Liver (tissue), 9 donors: Measurements from ENCODE around the gene P2RX5. TPM values are rescaled to one million over a fixed set of nuclear protein-coding genes. Genes with fewer than 3 reads are reported as not detected.

Source experiments
- DNase-seq: peaks from one replicate; pipeline ENCODE4 v3.0.0-alpha.2; 2017; ENCODE audit warnings: low spot score
- H3K27ac ChIP-seq, 2 donors: one replicate each; pipeline ENCODE4 v1.7.0; 2013; ENCODE audit warnings: inconsistent platforms in 2 of 2, low read length in 2 of 2, control low read depth in 1 of 2, low read depth in 1 of 2, mild to moderate bottlenecking in 1 of 2
- H3K27me3 ChIP-seq, 4 donors: one replicate each; pipeline versions ENCODE4 v1.6.1 to v1.7.0; 2013; ENCODE audit warnings: low read length in 3 of 4, inconsistent platforms in 1 of 4, mild to moderate bottlenecking in 1 of 4, moderate library complexity in 1 of 4; ENCODE audit not compliant: control insufficient read depth in 4 of 4, insufficient read depth in 4 of 4
- H3K36me3 ChIP-seq, 4 donors: one replicate each; pipeline versions ENCODE4 v1.6.1 to v1.7.0; 2013; ENCODE audit warnings: low read length in 3 of 4, mild to moderate bottlenecking in 3 of 4, low read depth in 1 of 4, moderate library complexity in 1 of 4; ENCODE audit not compliant: control insufficient read depth in 4 of 4, insufficient read depth in 3 of 4
- H3K4me1 ChIP-seq, 4 donors: one replicate each; pipeline versions ENCODE4 v1.6.1 to v1.7.0; 2013; ENCODE audit warnings: low read length in 3 of 4, mild to moderate bottlenecking in 3 of 4, moderate library complexity in 1 of 4; ENCODE audit not compliant: control insufficient read depth in 4 of 4, insufficient read depth in 4 of 4
- H3K4me3 ChIP-seq, 3 donors: one replicate each; pipeline versions ENCODE4 v1.6.1 to v1.7.0; 2013; ENCODE audit warnings: low read length in 3 of 3, control low read depth in 1 of 3, low read depth in 1 of 3, mild to moderate bottlenecking in 1 of 3
- H3K9ac ChIP-seq, 2 donors: one replicate each; pipeline ENCODE4 v1.7.0; 2013; ENCODE audit warnings: low read length in 2 of 2, mild to moderate bottlenecking in 2 of 2, moderate library complexity in 2 of 2, control low read depth in 1 of 2, low read depth in 1 of 2
- H3K9me3 ChIP-seq, 4 donors: one replicate each; pipeline versions ENCODE4 v1.6.1 to v1.7.0; 2013; ENCODE audit warnings: low read length in 3 of 4; ENCODE audit not compliant: control insufficient read depth in 4 of 4
- EGR1 ChIP-seq, 2 donors: IDR thresholded peaks; 2 replicates each; pipeline ENCODE4 v1.6.1; 2016 to 2018; ENCODE audit warnings: antibody characterized with exemption in 2 of 2, low read depth in 2 of 2
- FOXA1 ChIP-seq: IDR thresholded peaks from 2 replicates; pipeline ENCODE4 v1.6.1; 2016; ENCODE audit warnings: antibody characterized with exemption
- FOXA2 ChIP-seq: IDR thresholded peaks from 2 replicates; pipeline ENCODE4 v1.6.1; 2016; ENCODE audit warnings: antibody characterized with exemption
- GABPA ChIP-seq, 2 donors: IDR thresholded peaks in 1 of 2; conservative IDR thresholded peaks in 1 of 2; 2 replicates each; pipeline ENCODE4 v1.6.1; 2016; ENCODE audit warnings: antibody characterized with exemption in 2 of 2, mild to moderate bottlenecking in 1 of 2, moderate library complexity in 1 of 2
- HNF4A ChIP-seq, 2 donors: conservative IDR thresholded peaks; 2 replicates each; pipeline ENCODE4 v1.6.1; 2016; ENCODE audit warnings: antibody characterized with exemption in 2 of 2, mild to moderate bottlenecking in 2 of 2
- HNF4G ChIP-seq: IDR thresholded peaks from 2 replicates; pipeline ENCODE4 v1.6.1; 2016; ENCODE audit warnings: antibody characterized with exemption
- JUND ChIP-seq, 2 donors: IDR thresholded peaks; 2 replicates each; pipeline ENCODE4 v1.6.1; 2016; ENCODE audit warnings: antibody characterized with exemption in 2 of 2
- NR2F2 ChIP-seq: IDR thresholded peaks from 2 replicates; pipeline ENCODE4 v1.6.1; 2016; ENCODE audit warnings: antibody characterized with exemption
- RAD21 ChIP-seq, 2 donors: IDR thresholded peaks; 2 replicates each; pipeline ENCODE4 v1.6.1; 2016; ENCODE audit warnings: antibody characterized with exemption in 2 of 2, mild to moderate bottlenecking in 2 of 2
- RXRA ChIP-seq, 2 donors: IDR thresholded peaks; 2 replicates each; pipeline ENCODE4 v1.6.1; 2017 to 2018; ENCODE audit warnings: antibody characterized with exemption in 2 of 2, mild to moderate bottlenecking in 1 of 2
- SP1 ChIP-seq: IDR thresholded peaks from 2 replicates; pipeline ENCODE4 v1.6.1; 2018; ENCODE audit warnings: antibody characterized with exemption, mild to moderate bottlenecking
- TAF1 ChIP-seq: conservative IDR thresholded peaks from 2 replicates; pipeline ENCODE4 v1.6.1; 2016; ENCODE audit warnings: antibody characterized with exemption, mild to moderate bottlenecking
- YY1 ChIP-seq: IDR thresholded peaks from 2 replicates; pipeline ENCODE4 v1.6.1; 2016; ENCODE audit warnings: antibody characterized with exemption, mild to moderate bottlenecking
- WGBS: extraction: QIAGEN DNeasy Blood & Tissue Kit; methylation state at CpG from one replicate; pipeline ENCODE4 v1.1.7; 2013; 5-methylcytosine and 5-hydroxymethylcytosine counted together
- polyA plus RNA-seq, 2 donors: library from polyadenylated mRNA; stranded (reverse) in 1 of 2; unstranded in 1 of 2; fragments of 200-250 nt in 1 of 2; fragments of >200 nt in 1 of 2; fragmentation: Nextera tagmentation in 1 of 2; extraction: Ambion mirVana in 1 of 2; gene quantifications; one replicate each; pipeline versions ENCODE4 v1.2.1 to v1.2.3, GENCODE V29; 2013 to 2015
- total RNA-seq, 2 donors: library from RNA; depleted of rRNA; stranded (reverse); fragments of >200 nt; gene quantifications; one replicate each; pipeline ENCODE4 v1.2.3, GENCODE V29; 2014
- TF ChIP-seq, protein P1 (sequence below): IDR thresholded peaks from 2 replicates; pipeline ENCODE4 v1.6.1; 2016; ENCODE audit warnings: antibody characterized with exemption, mild to moderate bottlenecking
- TF ChIP-seq, protein P2 (sequence below): fragments of 150-350 bp; IDR thresholded peaks from 2 replicates; pipeline ENCODE4 v1.5.1; 2017; ENCODE audit warnings: improper control_type of control experiment, low read depth, low read length; ENCODE audit not compliant: missing input control
- TF ChIP-seq, protein P3 (sequence below): IDR thresholded peaks from 2 replicates; pipeline ENCODE4 v1.6.1; 2016; ENCODE audit warnings: antibody characterized with exemption
- TF ChIP-seq, protein P4 (sequence below): IDR thresholded peaks from 2 replicates; pipeline ENCODE4 v1.6.1; 2016; ENCODE audit warnings: antibody characterized with exemption
- TF ChIP-seq, protein P5 (sequence below): IDR thresholded peaks from 2 replicates; pipeline ENCODE4 v1.6.1; 2016; ENCODE audit warnings: antibody characterized with exemption
- donor health status: healthy.
- donor health status: healthy.
- donor health status: healthy.
- donor health status: healthy.
- donor health status: healthy.

The P2RX5 gene
- total and polyA plus RNA-seq, 4 donors, result 0.31 to 1.8 (median 1.1) TPM

DNA sequence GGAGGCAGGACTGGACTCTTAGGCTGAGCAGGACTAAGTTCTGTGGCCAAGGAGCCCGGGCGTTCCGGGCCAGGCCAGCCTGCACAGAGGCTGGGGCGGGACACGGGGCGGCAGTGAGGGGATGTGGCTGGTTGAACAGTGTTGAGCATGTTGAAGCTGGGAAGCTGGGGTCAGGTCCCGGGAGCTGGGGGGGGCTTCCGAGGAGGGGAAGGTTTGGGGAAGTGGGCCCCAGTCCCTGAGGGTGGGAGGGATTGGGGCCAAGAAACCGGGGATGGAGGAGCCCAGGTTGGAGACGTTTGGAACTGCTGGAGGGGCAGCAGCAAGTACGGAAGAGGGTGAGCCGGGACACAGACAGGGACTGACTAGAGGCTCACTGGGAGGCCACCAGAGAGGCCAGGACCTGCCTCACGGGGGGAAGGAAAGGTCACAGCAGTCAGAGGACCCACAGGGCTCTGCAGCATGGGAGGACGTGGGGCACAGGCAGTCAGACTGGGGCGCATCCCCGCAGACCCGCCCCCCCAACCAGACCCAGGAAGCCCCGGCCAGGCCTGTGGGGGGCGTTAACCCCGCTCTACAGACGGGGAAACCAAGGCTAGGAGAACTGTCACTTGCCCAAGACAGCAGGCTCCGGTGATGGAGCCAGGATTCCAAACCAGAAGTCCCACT, 37.0 kb downstream of the P2RX5 start:
- Histone ChIP-seq H3K9ac (no peak overlapping the region), H3K4me3 (no peak overlapping the region), H3K27me3 (no peaks in the 10 kb centered on the region), H3K27ac (no peak overlapping the region), H3K4me1 (peaks cover 6 to 25% (median 7%) of the 10 kb centered on the region in 4 donors), H3K36me3 (peaks cover 0 to 13% (median 2%) of the 10 kb centered on the region in 4 donors), H3K9me3 (no peaks in the 10 kb centered on the region)
- 83% methylated on average over 22 of the region's 22 CpGs for WGBS
- TF ChIP-seq NR2F2, result no peak
- TF ChIP-seq, protein P1, sequence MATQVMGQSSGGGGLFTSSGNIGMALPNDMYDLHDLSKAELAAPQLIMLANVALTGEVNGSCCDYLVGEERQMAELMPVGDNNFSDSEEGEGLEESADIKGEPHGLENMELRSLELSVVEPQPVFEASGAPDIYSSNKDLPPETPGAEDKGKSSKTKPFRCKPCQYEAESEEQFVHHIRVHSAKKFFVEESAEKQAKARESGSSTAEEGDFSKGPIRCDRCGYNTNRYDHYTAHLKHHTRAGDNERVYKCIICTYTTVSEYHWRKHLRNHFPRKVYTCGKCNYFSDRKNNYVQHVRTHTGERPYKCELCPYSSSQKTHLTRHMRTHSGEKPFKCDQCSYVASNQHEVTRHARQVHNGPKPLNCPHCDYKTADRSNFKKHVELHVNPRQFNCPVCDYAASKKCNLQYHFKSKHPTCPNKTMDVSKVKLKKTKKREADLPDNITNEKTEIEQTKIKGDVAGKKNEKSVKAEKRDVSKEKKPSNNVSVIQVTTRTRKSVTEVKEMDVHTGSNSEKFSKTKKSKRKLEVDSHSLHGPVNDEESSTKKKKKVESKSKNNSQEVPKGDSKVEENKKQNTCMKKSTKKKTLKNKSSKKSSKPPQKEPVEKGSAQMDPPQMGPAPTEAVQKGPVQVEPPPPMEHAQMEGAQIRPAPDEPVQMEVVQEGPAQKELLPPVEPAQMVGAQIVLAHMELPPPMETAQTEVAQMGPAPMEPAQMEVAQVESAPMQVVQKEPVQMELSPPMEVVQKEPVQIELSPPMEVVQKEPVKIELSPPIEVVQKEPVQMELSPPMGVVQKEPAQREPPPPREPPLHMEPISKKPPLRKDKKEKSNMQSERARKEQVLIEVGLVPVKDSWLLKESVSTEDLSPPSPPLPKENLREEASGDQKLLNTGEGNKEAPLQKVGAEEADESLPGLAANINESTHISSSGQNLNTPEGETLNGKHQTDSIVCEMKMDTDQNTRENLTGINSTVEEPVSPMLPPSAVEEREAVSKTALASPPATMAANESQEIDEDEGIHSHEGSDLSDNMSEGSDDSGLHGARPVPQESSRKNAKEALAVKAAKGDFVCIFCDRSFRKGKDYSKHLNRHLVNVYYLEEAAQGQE, result no peak
- no peak for TF ChIP-seq HNF4A (conservative IDR thresholded peaks at IDR 0.05)
- no peak for TF ChIP-seq HNF4G
- no peak for TF ChIP-seq RAD21 (IDR thresholded peaks at IDR 0.05)
- no peak for TF ChIP-seq YY1
- TF ChIP-seq, protein P2, sequence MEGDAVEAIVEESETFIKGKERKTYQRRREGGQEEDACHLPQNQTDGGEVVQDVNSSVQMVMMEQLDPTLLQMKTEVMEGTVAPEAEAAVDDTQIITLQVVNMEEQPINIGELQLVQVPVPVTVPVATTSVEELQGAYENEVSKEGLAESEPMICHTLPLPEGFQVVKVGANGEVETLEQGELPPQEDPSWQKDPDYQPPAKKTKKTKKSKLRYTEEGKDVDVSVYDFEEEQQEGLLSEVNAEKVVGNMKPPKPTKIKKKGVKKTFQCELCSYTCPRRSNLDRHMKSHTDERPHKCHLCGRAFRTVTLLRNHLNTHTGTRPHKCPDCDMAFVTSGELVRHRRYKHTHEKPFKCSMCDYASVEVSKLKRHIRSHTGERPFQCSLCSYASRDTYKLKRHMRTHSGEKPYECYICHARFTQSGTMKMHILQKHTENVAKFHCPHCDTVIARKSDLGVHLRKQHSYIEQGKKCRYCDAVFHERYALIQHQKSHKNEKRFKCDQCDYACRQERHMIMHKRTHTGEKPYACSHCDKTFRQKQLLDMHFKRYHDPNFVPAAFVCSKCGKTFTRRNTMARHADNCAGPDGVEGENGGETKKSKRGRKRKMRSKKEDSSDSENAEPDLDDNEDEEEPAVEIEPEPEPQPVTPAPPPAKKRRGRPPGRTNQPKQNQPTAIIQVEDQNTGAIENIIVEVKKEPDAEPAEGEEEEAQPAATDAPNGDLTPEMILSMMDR, result no peak
- TF ChIP-seq RXRA (IDR thresholded peaks at IDR 0.05), result no peak
- TF ChIP-seq, protein P3, sequence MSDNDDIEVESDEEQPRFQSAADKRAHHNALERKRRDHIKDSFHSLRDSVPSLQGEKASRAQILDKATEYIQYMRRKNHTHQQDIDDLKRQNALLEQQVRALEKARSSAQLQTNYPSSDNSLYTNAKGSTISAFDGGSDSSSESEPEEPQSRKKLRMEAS, result no peak
- no peak for TF ChIP-seq FOXA2
- TF ChIP-seq, protein P4, sequence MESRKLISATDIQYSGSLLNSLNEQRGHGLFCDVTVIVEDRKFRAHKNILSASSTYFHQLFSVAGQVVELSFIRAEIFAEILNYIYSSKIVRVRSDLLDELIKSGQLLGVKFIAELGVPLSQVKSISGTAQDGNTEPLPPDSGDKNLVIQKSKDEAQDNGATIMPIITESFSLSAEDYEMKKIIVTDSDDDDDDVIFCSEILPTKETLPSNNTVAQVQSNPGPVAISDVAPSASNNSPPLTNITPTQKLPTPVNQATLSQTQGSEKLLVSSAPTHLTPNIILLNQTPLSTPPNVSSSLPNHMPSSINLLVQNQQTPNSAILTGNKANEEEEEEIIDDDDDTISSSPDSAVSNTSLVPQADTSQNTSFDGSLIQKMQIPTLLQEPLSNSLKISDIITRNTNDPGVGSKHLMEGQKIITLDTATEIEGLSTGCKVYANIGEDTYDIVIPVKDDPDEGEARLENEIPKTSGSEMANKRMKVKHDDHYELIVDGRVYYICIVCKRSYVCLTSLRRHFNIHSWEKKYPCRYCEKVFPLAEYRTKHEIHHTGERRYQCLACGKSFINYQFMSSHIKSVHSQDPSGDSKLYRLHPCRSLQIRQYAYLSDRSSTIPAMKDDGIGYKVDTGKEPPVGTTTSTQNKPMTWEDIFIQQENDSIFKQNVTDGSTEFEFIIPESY, result no peak
- no peak for TF ChIP-seq FOXA1
- TF ChIP-seq SP1, result no peak
- TF ChIP-seq, protein P5, sequence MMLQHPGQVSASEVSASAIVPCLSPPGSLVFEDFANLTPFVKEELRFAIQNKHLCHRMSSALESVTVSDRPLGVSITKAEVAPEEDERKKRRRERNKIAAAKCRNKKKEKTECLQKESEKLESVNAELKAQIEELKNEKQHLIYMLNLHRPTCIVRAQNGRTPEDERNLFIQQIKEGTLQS, result no peak
- TF ChIP-seq JUND (IDR thresholded peaks at IDR 0.05), result no peak
- no peak for TF ChIP-seq GABPA (IDR thresholded peaks at IDR 0.05 in 1 of 2, conservative IDR thresholded peaks at IDR 0.05 in 1 of 2)
- TF ChIP-seq TAF1, result no peak
- no peak for TF ChIP-seq EGR1 (IDR thresholded peaks at IDR 0.05; ENCODE audit: low read depth in 2 of 2)
- no peak for DNase-seq
